Measurements from ENCODE around the gene GTF2H3. TPM values are rescaled to one million over a fixed set of nuclear protein-coding genes. Genes with fewer than 3 reads are reported as not detected.

Gene GTF2H3
- total and polyA plus RNA-seq, 2 donors (not counting 1 experiment from before 2014, with no cell fraction given): 10.5 to 24.2 TPM

- Histone ChIP-seq H3K27me3 (replicated peaks in 1 of 4; ENCODE audit: control extremely low read depth in 1 of 4, control insufficient read depth in 3 of 4, insufficient read depth in 4 of 4, low read length in 3 of 4) (no peaks in the 10 kb centered on the region), H3K27ac (ENCODE audit: low read length in 2 of 2) (no peak overlapping the region), H3K4me1 (ENCODE audit: control insufficient read depth in 2 of 2, insufficient read depth in 2 of 2, low read length in 2 of 2) (no peaks in the 10 kb centered on the region), H3K9me3 (ENCODE audit: control extremely low read depth in 1 of 3, control insufficient read depth in 2 of 3, insufficient read depth in 1 of 3, low read length in 2 of 3) (no peaks in the 10 kb centered on the region), H4K20me1 (ENCODE audit: control insufficient read depth, insufficient read depth, low read length, poor library complexity, severe bottlenecking) (no peaks in the 10 kb centered on the region), H2AFZ (ENCODE audit: insufficient read depth, low read depth, low read length, poor library complexity, severe bottlenecking) (no peak overlapping the region), H3K4me3 (ENCODE audit: control extremely low read depth in 1 of 5, extremely low read depth in 1 of 5, insufficient read depth in 1 of 5, low read depth in 2 of 5, low read length in 4 of 5) (no peak overlapping the region), H3K4me2 (replicated peaks; ENCODE audit: low read depth, low read length, poor library complexity, severe bottlenecking) (no peak overlapping the region), H3K36me3 (replicated peaks in 1 of 2; ENCODE audit: control extremely low read depth in 1 of 2, control insufficient read depth in 1 of 2, extremely low read depth in 1 of 2, insufficient read depth in 2 of 2, low read length in 1 of 2) (peaks cover 3 to 45% of the 10 kb centered on the region in 2 experiments), H3K9ac (ENCODE audit: low read length) (no peak overlapping the region), H3K79me2 (ENCODE audit: control insufficient read depth, insufficient read depth, low read length) (peaks cover 28% of the 10 kb centered on the region)
- no peaks in the 10 kb centered on the region for H3K4me1 Mint-ChIP-seq
- intact Hi-C loops (cut with micrococcal nuclease): no loop called here
- ChIA-PET POLR2A (interaction anchor here (0.7 kb wide), 1 partner anchor 43 kb away, joined by 5 read pairs; no protein-coding TSS in a partner anchor), CTCF (no interaction called here)
- ATAC-seq (ENCODE audit: low read depth): no peak
- H3K27me3 Mint-ChIP-seq: no peaks in the 10 kb centered on the region
- WGBS (ENCODE audit: insufficient coverage): 100% methylated on average over 3 of the region's 3 CpGs
- TF ChIP-seq EZH2 (IDR thresholded peaks at IDR 0.05; ENCODE audit: borderline replicate concordance, insufficient read depth, low read depth, low read length, poor library complexity, severe bottlenecking) (no peak), CTCF (IDR thresholded peaks at IDR 0.05) (no peak)
- H3K27ac Mint-ChIP-seq: no peak overlapping the region
- no peaks in the 10 kb centered on the region for H3K9me3 Mint-ChIP-seq (ENCODE audit: insufficient read depth)
- H3K4me3 Mint-ChIP-seq: no peak overlapping the region
- DNase-seq: no peak
Measured at GRCh38 chr12:123645380-123645779, 11.8 kb downstream of the GTF2H3 start.

GRCh38 chr12:123645878-123646277, 12.2 kb downstream of the GTF2H3 start:
- H3K4me3 Mint-ChIP-seq: no peak overlapping the region
- Histone ChIP-seq H2AFZ (ENCODE audit: insufficient read depth, low read depth, low read length, poor library complexity, severe bottlenecking) (no peak overlapping the region), H3K9ac (ENCODE audit: low read length) (no peak overlapping the region), H3K4me3 (ENCODE audit: control extremely low read depth in 1 of 5, extremely low read depth in 1 of 5, insufficient read depth in 1 of 5, low read depth in 2 of 5, low read length in 4 of 5) (no peak overlapping the region), H3K4me1 (ENCODE audit: control insufficient read depth in 2 of 2, insufficient read depth in 2 of 2, low read length in 2 of 2) (no peaks in the 10 kb centered on the region), H4K20me1 (ENCODE audit: control insufficient read depth, insufficient read depth, low read length, poor library complexity, severe bottlenecking) (no peaks in the 10 kb centered on the region), H3K4me2 (replicated peaks; ENCODE audit: low read depth, low read length, poor library complexity, severe bottlenecking) (no peak overlapping the region), H3K9me3 (ENCODE audit: control extremely low read depth in 1 of 3, control insufficient read depth in 2 of 3, insufficient read depth in 1 of 3, low read length in 2 of 3) (no peaks in the 10 kb centered on the region), H3K79me2 (ENCODE audit: control insufficient read depth, insufficient read depth, low read length) (peaks cover 28% of the 10 kb centered on the region), H3K27ac (ENCODE audit: low read length in 2 of 2) (no peak overlapping the region), H3K36me3 (replicated peaks in 1 of 2; ENCODE audit: control extremely low read depth in 1 of 2, control insufficient read depth in 1 of 2, extremely low read depth in 1 of 2, insufficient read depth in 2 of 2, low read length in 1 of 2) (peaks cover 3 to 50% of the 10 kb centered on the region in 2 experiments), H3K27me3 (replicated peaks in 1 of 4; ENCODE audit: control extremely low read depth in 1 of 4, control insufficient read depth in 3 of 4, insufficient read depth in 4 of 4, low read length in 3 of 4) (no peaks in the 10 kb centered on the region)
- no CpG with 5 or more reads among the region's 5 CpGs for WGBS (ENCODE audit: insufficient coverage)
- DNase-seq: no peak
- no peak for ATAC-seq (ENCODE audit: low read depth)
- no peaks in the 10 kb centered on the region for H3K9me3 Mint-ChIP-seq (ENCODE audit: insufficient read depth)
- TF ChIP-seq EZH2 (IDR thresholded peaks at IDR 0.05; ENCODE audit: borderline replicate concordance, insufficient read depth, low read depth, low read length, poor library complexity, severe bottlenecking) (no peak), CTCF (IDR thresholded peaks at IDR 0.05) (no peak)
- H3K27ac Mint-ChIP-seq: no peak overlapping the region
- ChIA-PET POLR2A (interaction anchor here (0.7 kb wide), 1 partner anchor 43 kb away, joined by 5 read pairs; no protein-coding TSS in a partner anchor), CTCF (no interaction called here)
- no peaks in the 10 kb centered on the region for H3K27me3 Mint-ChIP-seq
- intact Hi-C loops (cut with micrococcal nuclease): no loop called here
- no peaks in the 10 kb centered on the region for H3K4me1 Mint-ChIP-seq
